OCI-LY1 (cell line): ENCODE data around the gene KRT78.

Experiments
- H2AFZ ChIP-seq: fragments of 200-600 bp; sonication (generic), shearing (Covaris generic); 2 replicates; pipeline ENCODE4 v1.6.0; 2014; ENCODE audit warnings: antibody characterized with exemption, mild to moderate bottlenecking, low read length
- H3F3A ChIP-seq: fragments of 200-600 bp; sonication (generic), shearing (Covaris generic); 2 replicates; pipeline ENCODE4 v1.6.0; 2014; ENCODE audit warnings: mild to moderate bottlenecking, antibody characterized with exemption, low read length, moderate library complexity; ENCODE audit not compliant: insufficient read depth
- H3K27ac ChIP-seq: fragments of 200-600 bp; sonication (generic); 2 replicates; pipeline ENCODE4 v1.5.1; 2014; ENCODE audit warnings: low read length, mixed run types, mild to moderate bottlenecking, low read depth; ENCODE audit not compliant: poor library complexity, severe bottlenecking
- H3K27me3 ChIP-seq: fragments of 200-600 bp; sonication (generic); 2 replicates; pipeline ENCODE4 v1.6.0; 2014; ENCODE audit warnings: antibody characterized with exemption, mild to moderate bottlenecking, low read length, moderate library complexity; ENCODE audit not compliant: insufficient read depth
- H3K36me3 ChIP-seq: fragments of 200-600 bp; sonication (generic); 2 replicates; pipeline ENCODE4 v1.6.1; 2014; ENCODE audit warnings: mild to moderate bottlenecking, antibody characterized with exemption, low read length, moderate library complexity, mixed read lengths; ENCODE audit not compliant: insufficient read depth
- H3K4me1 ChIP-seq: fragments of 200-600 bp; sonication (generic); 2 replicates; pipeline ENCODE4 v1.5.1; 2014; ENCODE audit warnings: mild to moderate bottlenecking, low read length, moderate library complexity; ENCODE audit not compliant: insufficient read depth, severe bottlenecking
- H3K4me2 ChIP-seq: fragments of 200-600 bp; sonication (generic), shearing (Covaris generic); 2 replicates; pipeline ENCODE4 v1.6.1; 2014; ENCODE audit warnings: low read length
- H3K4me3 ChIP-seq: fragments of 200-600 bp; sonication (generic); 2 replicates; pipeline ENCODE4 v1.5.1; 2014; ENCODE audit warnings: low read length, low read depth, mild to moderate bottlenecking, mixed read lengths; ENCODE audit not compliant: poor library complexity, severe bottlenecking
- H3K79me2 ChIP-seq: fragments of 200-600 bp; shearing (Covaris generic); 2 replicates; pipeline ENCODE4 v1.6.1; 2016; ENCODE audit warnings: mixed run types, low read length, mixed read lengths; ENCODE audit not compliant: insufficient read depth
- H3K9ac ChIP-seq: fragments of 200-600 bp; sonication (generic), shearing (Covaris generic); 2 replicates; pipeline ENCODE4 v1.6.1; 2014; ENCODE audit warnings: mild to moderate bottlenecking, low read length, mixed read lengths
- H3K9me2 ChIP-seq: fragments of 200-600 bp; sonication (generic), shearing (Covaris generic); 2 replicates; pipeline ENCODE4 v1.6.1; 2014; ENCODE audit warnings: low read depth, mild to moderate bottlenecking, low read length, mixed read lengths
- H3K9me3 ChIP-seq: fragments of 200-600 bp; shearing (Covaris generic); 2 replicates; pipeline ENCODE4 v1.6.1; 2014; ENCODE audit warnings: low read length, mixed read lengths
- H4K20me1 ChIP-seq: fragments of 200-600 bp; sonication (generic), shearing (Covaris generic); 2 replicates; pipeline ENCODE4 v1.6.0; 2016; ENCODE audit warnings: mild to moderate bottlenecking, low read length; ENCODE audit not compliant: insufficient read depth
- EZH2 ChIP-seq: fragments of 200-600 bp; sonication (generic), shearing (Covaris generic); IDR thresholded peaks from 2 replicates; pipeline ENCODE4 v1.8.0; 2017; ENCODE audit warnings: borderline replicate concordance, mixed run types, mild to moderate bottlenecking, antibody characterized with exemption, low read length, moderate library complexity, mixed read lengths
- TF ChIP-seq, protein P1 (sequence below): fragments of 200-600 bp; sonication (generic), shearing (Covaris generic); IDR thresholded peaks from 2 replicates; pipeline ENCODE4 v1.5.1; 2017; ENCODE audit warnings: mild to moderate bottlenecking, antibody characterized with exemption, low read length, moderate library complexity, mixed read lengths

KRT78 gene

DNA sequence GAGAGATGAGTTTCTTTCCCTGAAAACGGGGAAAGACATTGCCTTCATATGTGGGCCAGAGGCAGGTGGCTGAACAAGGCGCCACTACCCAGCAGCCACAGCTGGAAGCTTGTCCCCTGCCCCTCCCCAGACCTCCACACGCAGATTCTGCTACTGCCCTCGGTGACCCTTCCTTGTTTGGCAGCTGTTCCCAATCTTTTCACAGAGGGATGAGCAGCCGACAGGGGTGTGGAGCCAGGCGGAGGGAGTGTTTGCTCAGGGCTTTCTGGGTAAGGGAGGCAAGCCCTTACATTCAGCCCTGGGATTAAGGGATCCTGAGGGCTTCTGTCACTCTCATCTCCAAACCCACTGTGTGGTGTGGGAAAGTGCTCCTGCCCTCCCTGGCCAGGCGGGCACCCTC, 30.4 kb downstream of the KRT78 start:
- H2AFZ ChIP-seq: no peak overlapping the region
- no peak overlapping the region for H3K4me3 ChIP-seq
- H3K79me2 ChIP-seq: no peaks in the 10 kb centered on the region
- no peaks in the 10 kb centered on the region for H3K9me3 ChIP-seq
- H3K27me3 ChIP-seq: peaks cover 5% of the 10 kb centered on the region; the same call in 1 of the 2 replicates
- H3K4me1 ChIP-seq: no peaks in the 10 kb centered on the region
- H3K36me3 ChIP-seq: no peaks in the 10 kb centered on the region
- no peaks in the 10 kb centered on the region for H4K20me1 ChIP-seq
- TF ChIP-seq, protein P1, sequence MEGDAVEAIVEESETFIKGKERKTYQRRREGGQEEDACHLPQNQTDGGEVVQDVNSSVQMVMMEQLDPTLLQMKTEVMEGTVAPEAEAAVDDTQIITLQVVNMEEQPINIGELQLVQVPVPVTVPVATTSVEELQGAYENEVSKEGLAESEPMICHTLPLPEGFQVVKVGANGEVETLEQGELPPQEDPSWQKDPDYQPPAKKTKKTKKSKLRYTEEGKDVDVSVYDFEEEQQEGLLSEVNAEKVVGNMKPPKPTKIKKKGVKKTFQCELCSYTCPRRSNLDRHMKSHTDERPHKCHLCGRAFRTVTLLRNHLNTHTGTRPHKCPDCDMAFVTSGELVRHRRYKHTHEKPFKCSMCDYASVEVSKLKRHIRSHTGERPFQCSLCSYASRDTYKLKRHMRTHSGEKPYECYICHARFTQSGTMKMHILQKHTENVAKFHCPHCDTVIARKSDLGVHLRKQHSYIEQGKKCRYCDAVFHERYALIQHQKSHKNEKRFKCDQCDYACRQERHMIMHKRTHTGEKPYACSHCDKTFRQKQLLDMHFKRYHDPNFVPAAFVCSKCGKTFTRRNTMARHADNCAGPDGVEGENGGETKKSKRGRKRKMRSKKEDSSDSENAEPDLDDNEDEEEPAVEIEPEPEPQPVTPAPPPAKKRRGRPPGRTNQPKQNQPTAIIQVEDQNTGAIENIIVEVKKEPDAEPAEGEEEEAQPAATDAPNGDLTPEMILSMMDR: no peak
- no peak for TF ChIP-seq EZH2
- no peak overlapping the region for H3K27ac ChIP-seq
- H3K4me2 ChIP-seq: no peak overlapping the region
- H3K9me2 ChIP-seq: no peaks in the 10 kb centered on the region
- H3K9ac ChIP-seq: no peak overlapping the region
- no peaks in the 10 kb centered on the region for H3F3A ChIP-seq

DNA sequence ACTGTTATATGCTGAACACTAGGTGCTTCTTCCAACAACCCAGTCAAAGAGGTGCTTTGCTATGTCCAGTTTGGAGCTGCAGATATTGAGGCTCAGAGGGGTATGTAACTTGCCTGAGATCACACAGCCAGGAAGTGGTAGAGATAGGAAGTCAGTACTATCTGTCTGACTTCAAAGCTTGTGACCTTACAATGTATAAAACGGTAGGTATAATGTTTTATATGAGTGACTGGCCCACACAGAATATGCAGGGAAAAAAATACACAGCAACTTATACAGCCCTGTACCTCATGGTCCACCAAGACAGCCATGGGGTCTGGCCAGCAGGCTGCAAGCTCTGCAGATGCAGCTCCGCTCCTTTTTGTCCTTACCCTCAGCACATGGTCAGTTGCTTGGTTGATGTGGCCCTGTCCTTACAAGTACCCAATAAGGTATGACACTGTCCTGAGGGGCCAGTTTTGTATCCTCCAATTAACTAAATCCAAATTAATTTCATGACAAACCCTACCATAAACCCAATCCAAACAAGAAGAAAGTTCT, 31.0 kb downstream of the KRT78 start:
- Histone ChIP-seq H3K4me2 (no peak overlapping the region), H3K36me3 (no peaks in the 10 kb centered on the region), H3K9me3 (no peaks in the 10 kb centered on the region), H3K4me3 (no peak overlapping the region), H3K27ac (no peak overlapping the region), H3K4me1 (no peaks in the 10 kb centered on the region), H3K79me2 (no peaks in the 10 kb centered on the region), H3F3A (no peaks in the 10 kb centered on the region), H4K20me1 (no peaks in the 10 kb centered on the region), H3K27me3 (peaks cover 5% of the 10 kb centered on the region; the same call in 1 of the 2 replicates), H3K9me2 (no peaks in the 10 kb centered on the region), H3K9ac (no peak overlapping the region), H2AFZ (no peak overlapping the region)
- TF ChIP-seq, protein P1: no peak
- TF ChIP-seq EZH2: no peak

DNA sequence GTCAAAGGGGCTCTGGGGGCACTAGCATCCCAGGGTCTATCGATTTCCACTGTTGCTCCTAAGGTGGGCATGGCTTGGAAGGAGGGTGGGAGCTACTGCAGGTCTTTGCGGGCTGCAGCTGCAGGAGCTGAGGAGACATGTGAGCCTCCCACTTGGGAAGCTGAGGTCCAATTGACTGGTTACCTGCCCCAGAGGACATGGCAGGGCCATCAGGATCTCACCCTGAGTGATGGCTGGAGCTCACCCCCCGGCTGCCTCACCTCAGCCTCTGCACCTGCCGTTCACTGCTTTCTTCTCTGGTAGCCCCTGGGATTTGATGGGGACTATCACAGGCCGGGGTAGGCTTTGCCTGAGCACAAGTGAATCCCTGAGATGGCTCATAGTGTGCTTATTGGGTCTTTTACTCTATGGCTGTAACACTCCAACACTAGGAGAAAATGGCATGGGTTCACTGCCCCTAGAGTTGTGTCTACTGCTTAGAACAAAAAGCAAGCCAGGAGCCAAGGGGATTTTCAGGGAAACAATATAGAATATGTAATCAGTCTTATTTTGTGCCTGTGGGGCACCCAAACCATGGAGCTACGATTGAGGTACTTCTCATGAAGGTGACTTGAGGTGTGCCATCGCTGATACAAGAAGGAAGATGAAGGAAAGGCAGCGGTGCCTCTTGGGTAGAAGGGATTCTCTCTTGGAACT, 31.6 kb downstream of the KRT78 start:
- no peak overlapping the region for H3K4me2 ChIP-seq
- H3K9ac ChIP-seq: no peak overlapping the region
- no peak overlapping the region for H3K27ac ChIP-seq
- H4K20me1 ChIP-seq: no peaks in the 10 kb centered on the region
- no peaks in the 10 kb centered on the region for H3F3A ChIP-seq
- no peaks in the 10 kb centered on the region for H3K36me3 ChIP-seq
- no peaks in the 10 kb centered on the region for H3K9me2 ChIP-seq
- TF ChIP-seq, protein P1: no peak
- TF ChIP-seq EZH2: no peak
- H3K9me3 ChIP-seq: no peaks in the 10 kb centered on the region
- H2AFZ ChIP-seq: no peak overlapping the region
- H3K4me3 ChIP-seq: no peak overlapping the region
- peaks cover 5% of the 10 kb centered on the region; the same call in 1 of the 2 replicates for H3K27me3 ChIP-seq
- no peaks in the 10 kb centered on the region for H3K4me1 ChIP-seq
- H3K79me2 ChIP-seq: no peaks in the 10 kb centered on the region
